GM19452 (cell line): Measurements from ENCODE around the gene EPS15.
"Not testable (repeated sequence)": the region's sequence is repeated elsewhere in the genome, so short reads cannot be mapped to it uniquely, and the experiment has no call there.

ENCODE experiments used
- ATAC-seq: cut with Tn5 transposase; IDR thresholded peaks from one replicate; pipeline ENCODE4 v1.9.1; 2021; ENCODE audit not compliant: unreplicated experiment

EPS15 gene

DNA sequence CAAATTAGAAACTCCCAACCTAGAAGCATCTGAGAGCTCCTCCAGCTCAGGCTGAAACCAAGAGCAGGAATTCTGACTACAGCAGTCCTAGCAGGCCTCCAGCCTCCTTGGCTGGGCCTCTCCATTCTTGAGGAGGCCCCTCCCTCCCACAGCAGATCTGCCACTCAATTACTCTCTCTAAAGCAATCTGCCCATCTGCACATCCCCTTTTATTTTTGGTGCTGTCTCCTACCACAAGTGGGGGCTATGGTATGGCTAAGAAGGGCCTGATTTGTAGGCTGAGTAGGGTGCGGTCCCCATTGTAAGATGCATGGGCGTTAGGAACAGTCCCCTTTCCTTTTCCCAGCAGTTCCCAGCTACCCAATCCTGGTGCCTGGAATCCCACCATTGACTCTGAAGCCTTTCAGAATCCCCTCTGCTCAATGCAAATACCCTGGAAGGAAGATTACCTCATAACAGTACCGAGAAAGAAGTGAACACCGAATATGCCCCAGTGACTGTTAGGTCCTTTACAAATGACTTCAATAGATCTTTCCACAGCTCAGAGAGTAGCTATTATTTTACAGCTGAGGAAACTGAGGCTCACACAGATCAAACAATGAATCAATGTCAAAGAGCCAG lies 177.1 kb downstream of the EPS15 start:
- no peak for ATAC-seq

DNA sequence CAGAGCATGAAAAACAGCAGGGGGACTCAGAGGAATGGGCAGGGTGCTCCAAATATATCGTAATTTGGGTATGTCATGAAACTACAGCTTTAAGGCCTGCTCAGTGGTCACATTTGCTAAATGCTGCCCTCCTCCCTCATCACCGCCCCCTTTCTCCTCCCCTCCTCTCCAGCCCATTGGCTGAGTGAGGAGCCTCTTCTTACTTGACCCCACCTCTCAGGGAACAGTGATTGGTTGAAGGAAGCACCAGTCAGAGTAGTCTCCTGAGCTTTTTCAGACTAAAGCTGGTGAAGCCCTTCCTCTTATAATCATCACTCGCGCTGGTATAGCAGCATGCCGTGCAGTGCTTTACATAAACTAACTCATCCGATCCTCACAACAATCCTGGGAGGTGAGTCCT lies 178.7 kb downstream of the EPS15 start:
- ATAC-seq, result no peak

DNA sequence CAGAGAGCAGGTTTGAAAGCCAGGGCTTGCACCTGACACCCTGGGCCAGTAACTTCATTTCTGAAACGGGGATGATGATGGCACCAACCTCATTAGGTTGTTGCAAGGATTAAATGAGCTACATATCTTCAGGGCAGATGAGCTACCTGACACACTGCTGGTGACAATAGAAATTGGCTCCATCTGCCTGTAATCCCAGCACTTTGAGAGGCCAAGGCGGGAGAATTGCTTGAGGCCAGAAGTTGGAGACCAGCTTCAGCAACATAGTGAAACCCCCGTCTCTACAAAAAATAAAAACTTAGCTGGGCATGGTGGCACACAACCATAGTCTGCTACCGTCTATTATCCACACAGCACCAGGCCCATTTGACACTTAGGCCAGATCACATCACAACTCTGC lies 182.4 kb downstream of the EPS15 start:
- ATAC-seq, result no peak

DNA sequence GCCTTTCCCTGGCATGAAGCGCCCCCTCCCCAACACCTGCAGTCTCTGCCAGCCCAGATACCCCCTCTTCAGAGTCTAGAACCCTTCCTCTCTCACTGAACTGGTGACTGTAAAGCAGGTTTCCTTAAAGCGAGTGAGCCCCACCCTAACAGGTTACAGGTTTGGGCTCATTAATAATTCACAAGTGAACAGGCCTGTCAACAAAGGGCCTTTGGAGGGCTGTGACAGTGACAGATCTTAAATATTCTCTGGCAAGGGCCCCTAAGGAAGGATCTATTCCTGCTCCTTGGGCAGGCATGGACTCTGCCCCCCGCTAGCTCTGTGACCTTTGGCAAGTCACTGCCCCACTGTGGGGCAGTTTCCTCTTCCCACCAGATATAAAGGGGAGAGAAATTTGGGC lies 183.1 kb downstream of the EPS15 start:
- ATAC-seq, result no peak

DNA sequence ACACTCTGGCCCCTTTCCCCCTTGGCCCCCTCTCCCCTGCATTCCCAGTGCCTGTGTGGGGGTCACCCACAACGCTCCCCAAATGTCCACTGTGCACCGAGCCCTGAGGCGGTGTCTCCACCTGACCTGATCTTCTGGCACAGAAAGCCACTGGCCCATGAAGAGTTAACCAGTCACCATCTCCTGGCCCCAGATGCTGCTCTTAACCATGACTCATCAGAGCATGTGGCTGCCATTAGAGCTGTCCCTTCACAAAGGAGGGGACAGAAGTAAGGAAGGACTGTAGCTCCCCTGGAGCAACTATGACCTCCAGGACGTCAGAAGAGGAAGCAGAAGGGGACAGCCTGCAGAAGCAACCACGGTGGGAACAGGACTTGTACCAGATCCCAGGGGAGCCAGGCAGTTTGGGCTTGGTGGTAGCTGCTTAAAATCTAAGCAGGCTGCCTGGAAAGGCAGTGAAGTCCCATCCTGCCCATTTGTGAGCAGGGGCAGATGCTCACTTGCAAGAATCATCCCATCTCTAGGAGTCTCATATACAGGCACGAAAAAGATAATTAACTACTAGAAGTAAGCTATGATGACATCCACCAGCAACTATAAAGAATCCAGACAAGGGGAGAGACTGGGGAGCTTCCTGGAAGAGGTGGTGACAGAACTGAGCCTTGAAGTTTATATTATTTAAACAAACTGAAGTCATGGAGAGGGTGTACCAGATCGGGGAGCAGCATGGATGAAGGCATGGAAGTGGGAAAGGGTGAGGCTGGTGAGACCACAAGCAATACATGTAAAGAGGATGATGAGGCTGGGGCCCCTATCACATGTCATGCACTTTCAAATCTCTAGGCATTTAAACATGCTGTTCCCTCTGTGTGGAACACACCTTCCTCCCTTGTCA lies 187.6 kb downstream of the EPS15 start:
- ATAC-seq, result no peak

DNA sequence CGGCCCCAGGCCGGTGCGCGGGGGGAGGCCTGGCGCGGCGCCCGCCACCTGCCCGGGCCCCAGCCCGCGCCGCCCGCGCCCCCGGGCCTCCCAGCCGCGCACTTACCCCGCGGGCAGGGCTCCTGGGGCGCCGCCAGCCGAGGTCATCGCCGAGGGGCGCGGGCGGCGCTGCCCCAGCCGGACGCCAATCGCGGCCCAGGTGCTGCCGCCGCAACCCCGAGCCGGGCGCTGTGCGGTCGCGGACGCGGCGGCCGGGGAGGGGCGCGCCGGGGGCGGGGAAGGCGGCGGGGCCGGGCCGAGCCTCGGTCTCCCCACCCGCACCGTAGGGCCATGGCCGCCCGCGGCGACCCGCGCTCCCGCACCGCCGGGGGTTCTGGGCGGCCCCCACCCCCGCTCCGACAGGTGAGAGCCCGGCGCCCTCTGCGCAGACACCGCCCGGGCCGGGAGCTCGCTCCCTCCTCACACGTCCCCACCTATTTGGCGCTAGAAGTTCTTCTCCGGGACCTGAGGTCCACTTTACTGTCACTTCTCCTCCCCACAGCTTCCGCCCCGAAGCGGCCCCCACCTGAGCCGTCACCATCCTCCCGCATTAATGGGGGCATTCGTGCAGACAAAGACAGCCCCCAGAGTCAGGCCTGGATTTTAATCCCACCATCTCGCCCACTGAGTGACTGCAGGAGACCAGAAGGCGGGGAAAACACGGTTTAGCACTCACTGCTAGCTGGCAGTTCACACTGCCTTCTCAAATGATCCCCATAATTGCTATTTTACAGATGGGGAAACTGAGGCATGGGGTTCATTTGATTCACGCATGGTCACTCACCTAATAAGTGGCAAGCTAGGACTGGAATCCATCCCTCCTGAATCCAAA lies 188.5 kb downstream of the EPS15 start, which contains the start of gene TTC39A:
Gene TTC39A, minus strand, starts transcription at position 232 of the 871 bp plus-strand sequence. Its CDS starts 85 bp downstream, at position 147.
- ATAC-seq, result no peak

DNA sequence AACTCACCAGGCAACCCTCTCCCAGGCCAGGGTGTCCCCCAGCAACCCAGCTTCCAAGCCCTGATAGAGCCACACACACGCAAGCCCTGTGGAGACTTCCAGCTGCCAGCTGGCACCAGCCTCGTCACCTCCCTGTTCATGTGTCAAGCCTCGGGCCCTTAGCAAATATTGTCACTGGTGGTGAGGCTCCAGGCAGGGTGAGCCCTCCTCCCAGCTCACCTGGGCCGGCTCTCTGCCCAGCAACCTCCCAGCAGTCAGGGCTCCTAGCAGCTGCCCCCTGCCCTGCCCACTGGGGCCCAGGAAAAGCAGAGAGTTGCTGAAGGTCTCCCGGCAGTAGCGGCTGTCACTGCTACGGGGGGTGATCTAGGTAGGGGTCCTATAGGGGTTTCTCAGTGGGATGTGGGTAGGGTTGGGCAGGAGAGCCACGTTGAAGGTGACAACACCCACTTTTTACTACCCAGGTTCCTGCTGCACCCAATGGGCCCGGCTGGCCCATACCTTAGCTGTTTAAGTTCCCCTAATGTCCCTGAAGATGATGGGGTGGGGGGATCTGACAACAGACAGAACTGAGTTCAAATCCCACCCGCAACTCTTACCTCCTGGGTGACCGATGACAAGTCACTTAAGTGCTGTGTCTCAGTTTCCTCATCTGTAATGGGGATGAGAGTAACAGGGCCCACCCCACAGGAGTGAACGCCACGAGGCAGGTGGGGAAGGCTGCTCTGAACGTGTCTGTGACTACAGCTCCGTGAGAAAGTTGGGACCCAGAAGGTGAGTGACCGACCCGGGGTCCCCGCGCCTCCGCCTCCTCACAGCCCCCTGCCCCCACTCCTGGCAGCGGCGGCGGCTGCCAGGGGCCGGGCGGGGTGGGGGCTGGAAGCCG lies 189.4 kb downstream of the EPS15 start:
- ATAC-seq, result no peak

DNA sequence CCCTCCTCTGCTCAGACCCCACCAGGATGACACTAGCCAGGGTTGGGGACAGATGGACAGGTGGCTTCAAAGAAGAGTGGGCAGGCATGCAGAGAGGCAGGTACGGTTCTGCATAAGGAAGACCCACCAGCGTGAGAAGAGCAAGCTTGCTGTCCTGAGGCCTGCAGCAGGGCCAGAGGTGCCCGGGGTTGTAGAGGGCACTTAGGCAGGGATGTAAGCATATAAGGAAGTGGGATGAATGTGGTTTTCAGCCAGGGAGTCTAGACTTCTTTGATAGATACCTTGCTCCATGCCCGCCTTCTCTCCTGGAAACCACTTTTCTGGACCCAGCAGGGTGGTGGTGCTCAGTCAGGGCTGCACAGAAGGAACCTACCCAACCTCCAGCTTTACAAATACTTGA lies 190.1 kb downstream of the EPS15 start:
- ATAC-seq, result no peak

DNA sequence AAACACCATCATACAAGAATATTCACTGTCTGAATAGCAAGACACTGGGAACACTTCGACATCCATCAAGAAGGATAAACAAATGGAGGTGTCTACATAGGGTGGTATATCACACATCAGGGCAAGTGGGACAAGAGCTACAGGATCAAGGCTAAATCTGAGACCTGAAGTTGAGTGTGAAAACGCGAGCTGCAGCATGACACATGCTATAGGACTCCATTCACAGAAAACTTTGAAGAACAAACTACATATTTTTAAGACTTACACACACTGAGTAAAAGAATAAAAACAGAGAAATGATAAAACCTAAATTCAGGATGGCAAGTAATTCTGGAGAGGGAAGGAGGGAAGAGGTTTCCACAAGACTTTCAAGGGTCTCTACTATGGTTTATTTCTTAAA lies 190.8 kb downstream of the EPS15 start:
- ATAC-seq, result no peak

DNA sequence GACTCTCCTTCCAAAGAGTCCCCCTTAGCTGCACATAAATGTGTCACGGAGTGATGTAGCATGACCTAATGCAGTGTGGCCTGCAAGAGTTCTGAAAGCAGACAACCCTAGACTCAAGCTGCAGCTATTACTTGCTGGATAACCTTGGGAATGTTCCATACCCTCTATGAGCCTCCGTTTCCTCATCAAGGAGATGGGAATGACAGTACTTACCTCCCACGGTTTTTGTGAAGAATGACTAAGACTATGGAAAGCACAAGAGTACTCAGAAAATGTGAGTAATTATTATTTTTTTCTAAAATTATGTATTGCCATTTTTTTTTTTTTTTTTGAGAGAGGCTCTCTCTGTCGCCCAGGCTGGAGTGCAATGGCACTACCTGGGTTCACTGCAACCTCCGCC lies 191.7 kb downstream of the EPS15 start:
- ATAC-seq, result no peak

DNA sequence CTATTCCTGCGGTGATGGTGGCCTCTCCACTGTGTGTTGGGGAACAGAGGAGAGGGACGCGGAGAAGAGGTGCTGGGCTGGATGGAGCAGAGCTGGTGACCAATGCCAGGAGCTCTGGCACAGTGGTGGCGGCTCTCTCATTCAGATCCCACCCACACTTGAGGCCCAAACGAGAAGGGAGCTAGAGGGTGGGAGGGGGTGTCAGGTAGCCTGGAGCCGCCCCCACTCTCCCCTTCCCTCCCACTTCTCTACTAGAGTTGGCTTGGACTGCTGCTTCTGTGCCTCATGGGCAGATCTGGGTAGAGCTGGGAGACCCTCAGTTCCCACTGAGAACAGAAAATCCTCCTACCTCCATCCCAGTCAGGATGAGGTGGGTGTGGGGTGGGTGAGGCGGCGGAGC lies 192.2 kb downstream of the EPS15 start:
- no peak for ATAC-seq

DNA sequence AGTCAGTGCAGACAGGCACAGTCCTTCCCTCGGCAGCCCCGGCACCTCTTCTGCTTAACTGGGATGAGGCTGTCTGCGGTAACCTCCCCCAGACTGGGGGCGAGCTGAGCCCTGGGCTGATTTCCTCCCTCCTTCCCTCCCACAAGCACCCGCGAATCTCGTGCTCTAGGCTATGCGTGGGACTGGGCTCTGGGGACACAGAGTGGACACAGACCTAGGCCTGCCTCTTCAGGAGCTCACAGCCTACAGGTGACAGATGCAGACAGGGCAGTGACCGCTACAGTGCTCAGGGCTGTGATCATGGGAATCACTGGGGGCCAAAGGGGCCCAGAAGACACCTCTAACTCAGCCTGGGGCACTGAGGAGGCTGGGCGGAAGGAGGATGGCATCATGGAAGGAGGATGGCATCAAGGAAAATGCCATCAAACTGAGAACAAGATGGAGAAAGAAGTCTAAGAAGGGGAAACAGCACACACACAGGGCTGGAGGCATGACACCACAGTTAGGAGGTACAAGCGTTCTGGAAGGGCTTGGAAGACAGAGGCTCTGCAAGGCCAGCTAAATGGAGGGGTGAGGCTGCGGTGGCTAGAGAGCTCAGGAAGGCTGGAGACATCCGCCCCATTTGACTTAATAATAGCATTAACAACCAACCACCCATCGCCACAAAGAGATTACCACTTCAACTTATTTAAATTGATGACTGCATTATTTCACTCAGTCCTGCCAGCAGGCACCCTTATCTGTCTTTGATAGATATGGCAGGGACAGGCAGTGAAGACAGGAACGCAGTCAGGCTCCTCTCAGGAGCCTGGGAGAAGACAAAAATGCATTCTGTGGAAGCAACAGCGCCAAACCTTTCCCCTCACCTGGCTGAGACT lies 192.9 kb downstream of the EPS15 start:
- ATAC-seq, result no peak

DNA sequence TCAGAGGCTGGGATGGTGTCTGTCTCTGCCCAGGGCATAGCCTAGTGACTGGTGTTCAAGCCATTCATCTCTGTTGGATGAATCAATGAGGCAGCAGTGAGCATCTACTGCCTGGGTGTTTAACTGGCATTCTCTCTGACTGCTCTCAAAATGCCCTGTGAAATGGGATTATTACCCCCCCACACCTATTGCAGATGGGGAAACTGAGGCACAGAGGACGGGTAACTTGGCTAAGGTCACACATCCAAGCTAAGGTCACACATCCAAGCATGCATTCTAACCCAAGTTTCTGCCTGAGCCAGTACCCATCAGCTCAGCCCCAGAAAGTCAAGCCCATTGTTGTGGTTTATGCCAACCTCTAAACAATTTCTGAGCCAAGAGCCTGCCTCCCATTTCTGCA lies 193.7 kb downstream of the EPS15 start:
- ATAC-seq, result no peak

DNA sequence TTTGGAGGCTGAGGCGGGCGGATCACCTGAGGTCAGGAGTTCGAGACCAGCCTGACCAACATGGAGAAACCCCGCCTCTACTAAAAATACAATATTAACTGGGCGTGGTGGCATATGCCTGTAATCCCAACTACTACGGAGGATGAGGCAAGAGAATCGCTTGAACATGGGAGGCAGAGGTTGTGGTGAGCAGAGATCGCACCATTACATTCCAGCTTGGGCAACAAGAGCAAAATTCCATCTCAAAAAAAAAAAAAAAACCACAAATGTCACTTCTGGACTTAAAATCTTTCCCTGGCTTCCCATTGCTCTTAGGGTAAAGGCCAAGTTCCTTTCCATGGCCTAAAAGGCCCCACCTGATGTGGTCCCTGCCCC lies 194.1 kb downstream of the EPS15 start:
- not testable (repeated sequence) for ATAC-seq

DNA sequence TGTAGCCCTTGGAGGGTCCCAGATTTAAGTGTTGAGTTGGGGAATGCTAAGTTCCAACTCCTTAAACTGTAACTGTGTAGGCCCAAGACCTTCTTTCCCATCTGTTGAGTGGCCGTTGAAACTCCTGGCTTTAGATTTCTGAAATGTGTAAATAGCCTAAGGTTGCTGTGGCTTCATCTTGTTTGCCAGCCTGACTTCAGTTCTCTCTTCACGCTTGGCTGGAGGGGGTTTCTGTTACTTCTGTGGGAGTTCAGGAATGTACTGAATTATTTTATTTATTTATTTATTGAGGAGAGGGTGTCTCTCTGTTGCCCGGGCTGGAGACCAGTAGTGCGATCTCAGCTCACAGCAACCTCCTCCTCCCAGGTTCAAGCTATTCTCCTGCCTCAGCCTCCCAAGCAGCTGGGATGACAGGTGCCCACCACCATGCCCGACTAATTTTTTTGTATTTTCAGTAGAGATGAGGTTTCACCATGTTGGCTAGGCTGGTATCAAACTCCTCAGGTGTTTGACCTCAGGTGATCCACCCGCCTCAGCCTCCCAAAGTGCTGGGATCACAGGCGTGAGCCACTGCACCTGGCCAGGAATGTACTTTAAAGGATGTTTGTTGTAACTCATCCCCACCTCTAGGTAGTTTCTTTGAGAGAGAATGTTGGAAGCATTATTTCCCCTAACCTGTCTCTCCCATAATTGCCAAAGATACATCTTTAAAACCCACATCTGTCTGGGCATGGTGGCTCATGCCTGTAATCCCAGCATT lies 194.6 kb downstream of the EPS15 start:
- no peak for ATAC-seq

DNA sequence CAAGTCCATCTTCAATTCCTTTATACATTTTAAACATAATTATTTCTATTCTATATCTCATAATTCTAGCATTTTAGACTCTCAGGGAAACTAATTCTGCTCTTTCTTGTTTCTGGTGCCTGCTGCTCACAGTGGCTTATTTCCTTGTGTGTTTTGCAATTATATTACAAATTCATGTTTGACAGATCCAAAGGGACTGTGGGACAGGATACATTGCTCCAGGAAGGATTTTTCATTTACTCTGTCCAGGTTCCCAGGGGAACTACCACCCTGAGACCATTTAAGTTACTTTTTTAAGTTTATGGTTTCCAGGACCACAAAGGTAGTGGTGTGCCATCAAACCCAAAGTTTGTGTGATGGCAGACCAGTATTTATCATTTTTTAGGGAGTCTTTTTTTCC lies 195.3 kb downstream of the EPS15 start:
- ATAC-seq, result no peak

DNA sequence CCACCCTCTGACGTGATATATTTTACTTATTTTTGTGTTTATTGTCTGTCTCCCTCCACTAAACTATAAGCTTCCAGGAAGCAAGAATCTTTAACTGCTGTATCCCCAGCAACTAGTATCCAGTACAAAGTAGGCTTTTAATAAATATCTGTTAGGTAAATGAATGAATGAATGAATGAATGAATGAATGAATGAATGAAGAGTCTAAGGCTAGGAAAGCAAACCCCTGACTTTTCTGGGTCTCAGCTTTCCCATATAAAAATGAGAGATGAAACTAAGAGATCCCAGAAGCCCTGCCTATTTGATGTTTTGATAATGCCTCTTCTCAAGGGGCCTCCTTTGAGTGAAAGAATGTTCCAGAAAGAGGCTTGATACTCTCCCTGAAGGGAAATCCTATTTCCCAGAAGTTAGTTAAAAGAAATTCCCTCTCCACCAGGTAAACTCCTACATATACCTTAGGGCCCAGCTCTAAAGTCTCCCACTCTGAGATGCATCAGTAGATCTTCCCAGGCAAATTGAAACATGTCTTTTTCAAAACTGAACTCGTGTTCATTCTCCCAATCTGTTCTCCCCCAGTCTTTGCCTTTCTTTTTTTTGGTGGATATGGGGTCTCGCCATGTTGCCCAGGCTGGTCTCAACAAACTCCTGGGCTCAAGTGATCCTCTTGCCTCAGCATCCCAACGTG lies 196.5 kb downstream of the EPS15 start:
- no peak for ATAC-seq

DNA sequence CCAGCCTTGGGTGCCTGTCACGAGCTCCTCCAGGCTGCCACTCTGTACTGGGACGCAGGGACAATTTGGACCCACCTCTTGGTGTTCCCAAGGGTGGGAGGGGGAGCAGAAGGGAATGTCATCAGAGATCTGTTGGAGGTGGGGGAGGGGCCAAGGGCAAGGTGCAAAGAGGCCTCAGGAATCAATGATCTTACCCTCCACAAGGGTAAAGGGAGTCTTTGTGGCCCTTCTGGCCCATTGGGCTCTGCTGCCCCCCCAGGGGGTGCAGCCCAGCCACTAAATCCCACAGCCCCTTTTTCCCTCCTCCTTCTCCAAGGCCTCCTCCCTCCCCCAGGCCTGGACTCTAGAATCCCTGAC lies 197.2 kb downstream of the EPS15 start:
- ATAC-seq, result no peak
